Suppressor macrophage treated with lipopolysaccharide for 1 hour (primary cell): ENCODE results near the gene TRIM47.

ENCODE experiments used
- DNase-seq, 3 donors: peaks; one replicate each; pipeline ENCODE4 v3.0.0-alpha.2; 2020 to 2022

TRIM47 gene

DNA sequence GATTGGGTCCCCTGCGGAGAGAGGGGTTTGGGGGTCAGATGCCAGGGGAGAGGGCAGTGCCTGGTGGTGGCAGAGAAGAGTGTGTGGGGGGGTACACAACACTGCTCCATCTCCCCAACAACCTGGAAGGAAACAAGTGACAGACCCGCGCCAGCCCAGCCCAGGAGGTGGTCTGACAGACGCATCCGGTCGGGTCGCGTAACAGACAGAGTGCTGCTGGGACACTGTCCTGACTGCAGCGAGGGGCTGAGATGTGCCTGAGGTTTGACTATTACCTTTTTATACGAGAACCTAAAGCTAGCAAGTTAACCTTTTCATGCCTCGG lies 50.3 kb downstream of the TRIM47 start:
- DNase-seq = no peak

DNA sequence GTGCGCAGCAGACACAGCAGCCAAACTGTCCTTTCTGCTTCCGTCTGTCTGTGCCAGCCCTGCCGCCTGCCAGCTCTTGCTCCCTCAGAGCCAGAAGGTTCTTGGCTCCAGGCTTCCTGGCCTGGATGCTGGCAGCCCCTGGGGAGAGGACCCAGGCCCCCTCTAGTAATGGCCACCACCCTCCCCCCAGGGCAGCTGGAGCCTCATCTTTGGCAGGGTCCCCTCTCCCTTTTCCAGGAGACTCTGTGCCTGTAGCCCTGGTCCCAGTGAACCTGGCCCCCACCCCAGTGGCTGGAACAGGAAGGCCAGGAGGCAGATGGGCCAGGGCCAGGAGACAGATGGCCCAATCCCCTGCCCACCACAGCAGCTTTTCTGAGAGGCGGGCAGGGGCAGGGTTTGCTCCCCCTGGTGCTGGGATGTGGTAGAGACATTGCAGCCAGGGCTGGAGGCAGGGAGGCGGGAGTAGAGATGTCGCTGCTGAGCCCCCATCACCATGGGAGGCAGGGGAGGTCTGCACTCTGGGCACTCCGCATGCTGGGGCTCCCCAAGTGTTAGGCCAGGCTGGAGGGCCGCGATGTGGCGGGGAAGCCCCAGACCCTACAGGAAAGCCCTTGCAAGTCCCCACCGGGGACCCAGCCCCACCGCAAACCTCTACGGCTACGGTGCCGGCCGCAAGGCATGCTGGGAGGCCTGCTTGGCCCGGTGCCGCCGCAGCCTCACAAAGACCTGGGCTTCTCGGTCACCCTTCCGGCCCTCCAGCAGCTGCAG lies 50.9 kb downstream of the TRIM47 start:
- peak; percentile 48 to 64 (median 53) for DNase-seq

DNA sequence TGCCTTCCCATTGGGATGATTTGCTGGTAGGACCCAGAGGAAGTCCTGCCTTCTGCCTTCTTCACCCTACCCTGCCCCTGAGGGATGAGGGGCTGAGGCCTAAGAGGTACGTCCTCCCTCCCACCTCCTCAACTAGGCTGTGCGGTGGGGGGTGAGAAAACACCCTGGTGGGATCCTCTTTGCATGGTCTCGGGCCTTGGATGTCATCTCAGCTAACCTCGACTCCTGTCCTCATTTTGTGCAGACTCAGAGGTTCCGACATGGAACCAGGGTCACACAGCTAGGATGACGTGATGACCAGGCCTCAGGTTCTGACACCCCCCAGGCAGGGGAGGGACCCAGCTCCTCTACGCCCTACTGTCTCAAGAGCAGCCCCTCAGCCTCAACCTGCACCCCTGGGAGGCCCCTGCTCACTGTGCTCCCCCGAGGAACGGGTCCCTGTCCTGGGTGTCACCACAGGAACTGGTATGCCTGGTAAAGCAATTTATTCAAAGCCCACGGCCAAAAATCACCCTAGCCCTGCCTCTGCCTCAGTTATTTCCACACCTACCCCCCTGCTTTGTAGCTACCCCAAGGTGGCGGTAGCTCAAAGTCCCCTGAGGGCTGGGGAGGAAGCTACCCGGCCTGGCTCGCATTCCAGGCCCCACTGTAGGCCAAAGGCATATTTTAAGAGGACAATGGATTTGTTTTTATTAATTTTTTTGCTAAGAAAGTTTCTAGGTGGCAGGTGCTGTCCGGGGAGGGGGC lies 51.6 kb downstream of the TRIM47 start:
- DNase-seq = no peak

DNA sequence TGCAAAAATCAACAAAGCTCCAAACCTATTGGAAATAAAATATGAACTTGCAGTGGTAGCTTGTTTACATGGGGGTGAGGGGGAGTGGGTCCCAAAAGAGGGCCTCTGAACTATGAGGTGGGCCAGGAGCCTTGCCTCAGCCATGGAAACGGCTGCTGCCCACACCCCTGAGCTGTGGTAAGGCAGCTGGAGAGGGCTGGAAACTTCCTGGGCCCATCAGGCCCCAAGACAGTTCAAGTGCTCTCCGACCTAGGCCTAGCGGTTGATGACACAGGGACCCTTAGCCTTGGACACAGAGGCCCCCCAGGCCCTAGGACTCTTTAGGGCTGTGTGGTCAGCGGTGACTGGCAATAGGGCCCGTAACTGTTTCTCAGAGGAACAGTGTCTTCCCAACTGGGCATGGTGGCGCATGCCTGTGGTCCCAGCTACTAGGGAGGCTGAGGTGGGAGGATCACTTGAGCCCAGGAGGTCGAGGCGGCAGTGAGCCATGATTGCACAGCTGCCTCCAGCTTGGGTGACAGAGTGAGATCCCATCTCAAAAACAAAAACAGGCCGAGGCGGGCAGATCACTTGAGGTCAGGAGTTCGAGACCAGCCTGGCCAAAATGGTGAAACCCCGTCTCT lies 52.5 kb downstream of the TRIM47 start:
- DNase-seq = no peak

DNA sequence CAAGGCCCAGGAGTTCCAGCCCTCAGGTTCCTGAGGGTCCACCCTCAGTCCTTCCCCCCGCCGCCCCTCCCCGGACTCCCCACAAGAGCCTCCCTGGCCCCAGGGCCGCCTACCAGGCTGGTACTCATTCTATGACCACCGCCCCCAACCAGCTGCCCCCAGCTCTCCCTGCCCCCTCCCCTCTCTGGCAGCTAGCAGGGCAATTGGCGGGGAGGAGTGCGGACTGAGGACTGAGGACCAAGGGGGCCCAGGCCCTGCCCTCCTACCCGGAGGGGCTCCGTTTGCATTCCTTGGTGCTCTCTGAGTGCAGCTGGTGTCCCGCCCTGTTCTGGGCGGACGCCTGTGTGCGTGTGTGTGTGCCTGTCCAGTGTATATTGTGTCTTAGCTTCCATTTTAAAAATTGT lies 53.2 kb downstream of the TRIM47 start:
- DNase-seq = no peak

DNA sequence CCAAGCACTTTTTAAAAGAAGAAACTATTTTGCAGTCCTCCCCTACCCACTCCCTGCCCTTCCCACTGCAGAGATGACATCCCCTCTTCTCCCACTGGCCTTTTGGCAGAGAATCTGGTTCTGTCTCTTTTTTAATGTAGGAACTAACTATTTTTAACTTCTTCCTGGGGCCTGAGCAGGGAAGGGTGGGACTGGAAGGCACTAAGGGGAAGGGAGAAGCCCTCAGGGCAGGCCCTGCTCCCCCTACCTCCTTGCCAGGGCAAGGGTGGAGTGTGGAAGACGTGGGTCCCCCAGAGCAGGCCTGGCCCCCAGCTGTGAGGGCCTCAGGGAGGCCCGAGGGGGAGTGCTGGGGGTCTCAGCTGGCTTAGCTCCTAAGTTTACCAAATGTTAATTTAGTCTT lies 53.7 kb downstream of the TRIM47 start:
- DNase-seq = peak in 1 of 3 donors; percentile 24
